Stimulated activated CD8-positive, alpha-beta memory T cell treated with anti-CD3 and anti-CD28 coated beads, Interleukin-4, amount 100 ng/mL, for 48 hours (primary cell): ENCODE results near the gene HUWE1.
"Not testable (repeated sequence)": the region's sequence is repeated elsewhere in the genome, so short reads cannot be mapped to it uniquely, and the experiment has no call there.

Experiments
- DNase-seq: peaks from one replicate; pipeline ENCODE4 v3.0.0-alpha.2; 2020

HUWE1 gene

DNA sequence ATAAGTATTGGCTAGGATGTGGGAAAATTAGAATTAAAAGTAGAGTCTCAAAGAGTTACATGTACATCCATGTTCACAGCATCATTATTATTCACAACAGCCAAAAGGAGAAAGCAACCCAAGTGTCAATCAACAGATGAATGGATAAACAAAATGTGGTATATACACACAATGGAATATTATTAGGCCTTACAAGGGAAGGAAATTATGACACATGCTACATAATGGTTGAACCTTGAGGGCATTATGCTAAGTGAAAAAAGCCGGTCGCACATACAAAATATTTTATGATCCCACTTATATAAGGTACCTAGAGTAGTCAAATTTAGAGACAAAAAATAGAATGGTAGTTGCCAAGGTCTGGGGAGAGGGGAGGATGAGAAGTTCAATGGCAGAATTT, 80.1 kb downstream of the HUWE1 start:
- DNase-seq, result no peak

DNA sequence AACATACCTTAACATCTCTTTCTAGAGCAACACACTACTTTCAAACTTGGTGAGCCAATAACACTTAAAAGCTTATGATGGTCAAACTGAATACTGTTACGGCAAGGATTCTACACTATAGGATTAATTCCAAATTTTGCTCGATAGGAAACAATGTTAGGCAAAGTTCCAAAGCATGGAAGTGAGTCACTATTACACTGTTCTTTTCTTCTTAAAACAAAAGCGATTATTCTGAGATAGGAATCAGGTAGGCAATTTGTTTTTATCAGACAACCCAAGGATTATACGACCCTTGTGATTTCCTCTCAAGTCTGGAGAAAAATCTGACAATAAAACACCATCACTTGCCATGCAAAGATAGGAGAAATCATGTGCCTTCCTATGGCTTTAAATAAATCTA, 81.5 kb downstream of the HUWE1 start:
- no peak for DNase-seq

DNA sequence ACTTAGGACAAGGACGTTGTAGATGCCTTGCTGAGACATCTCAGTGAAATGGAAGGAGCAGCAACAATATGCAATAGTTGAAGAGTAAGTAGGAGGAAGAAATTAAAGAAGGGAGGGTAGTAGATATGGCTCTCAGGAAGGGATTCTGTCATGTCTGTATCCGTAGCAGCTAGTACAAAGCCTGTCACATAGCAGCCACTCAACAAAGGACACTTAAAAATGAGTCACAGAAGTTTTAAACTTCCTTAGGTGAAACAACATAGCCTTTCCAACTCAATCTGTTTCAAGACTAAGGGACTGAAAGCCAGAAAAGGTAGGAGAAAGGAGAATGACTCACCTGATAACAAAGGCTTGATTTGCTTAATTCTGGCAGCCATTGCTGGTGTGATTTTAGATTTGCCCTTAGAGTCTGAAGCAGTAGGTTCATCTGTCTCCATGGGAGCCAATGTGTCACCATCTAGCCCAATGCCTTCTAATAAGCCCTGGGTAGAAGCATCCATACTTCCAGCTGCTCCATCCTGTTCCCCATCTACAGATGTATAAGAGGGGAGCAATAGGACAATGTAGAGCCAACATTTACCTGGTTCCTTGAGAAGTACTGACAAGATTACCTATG, 86.6 kb downstream of the HUWE1 start:
- DNase-seq, result no peak

DNA sequence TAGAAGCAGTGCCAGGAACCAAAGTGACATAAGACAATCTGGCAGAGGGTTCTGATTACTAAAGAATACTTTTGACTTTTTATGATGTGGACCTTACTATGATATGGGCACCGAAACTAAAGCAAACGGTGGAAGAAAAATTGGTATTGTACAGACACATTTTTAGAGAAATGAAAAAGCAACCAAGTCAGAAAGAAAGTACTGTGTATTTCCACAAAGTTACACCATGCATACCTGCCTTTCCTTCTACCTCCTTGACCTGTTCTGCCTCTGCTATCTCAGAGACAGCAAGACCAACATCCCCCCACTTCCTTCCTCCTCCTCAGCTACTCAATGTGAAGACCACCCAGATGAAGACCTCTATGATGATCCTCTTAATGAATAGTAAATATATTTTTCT, 88.3 kb downstream of the HUWE1 start:
- DNase-seq, result no peak

DNA sequence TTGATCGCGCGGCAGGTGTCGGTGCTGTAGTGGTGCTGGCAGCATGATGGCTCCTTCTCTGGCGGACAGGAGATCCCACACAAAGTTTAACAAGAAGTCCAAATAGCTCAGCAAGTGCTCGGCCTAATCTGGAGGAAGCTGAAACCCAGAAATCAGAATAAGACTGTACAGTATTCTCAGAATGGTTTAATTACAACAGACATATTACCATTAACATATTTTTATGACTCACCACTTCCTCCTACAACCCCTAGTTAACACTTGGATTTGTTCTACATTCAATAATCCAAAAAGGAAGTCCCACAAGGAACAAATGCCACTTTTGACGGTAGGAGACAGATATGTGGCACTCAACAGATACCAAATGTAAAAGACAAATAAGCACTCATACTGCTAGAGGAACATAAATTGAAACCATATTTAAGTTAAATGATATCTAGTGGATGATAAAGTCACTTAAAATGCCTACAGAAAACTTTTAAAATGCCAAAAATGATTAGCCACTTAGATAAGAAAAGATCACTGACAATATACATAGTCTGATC, 91.2 kb downstream of the HUWE1 start:
- no peak for DNase-seq

DNA sequence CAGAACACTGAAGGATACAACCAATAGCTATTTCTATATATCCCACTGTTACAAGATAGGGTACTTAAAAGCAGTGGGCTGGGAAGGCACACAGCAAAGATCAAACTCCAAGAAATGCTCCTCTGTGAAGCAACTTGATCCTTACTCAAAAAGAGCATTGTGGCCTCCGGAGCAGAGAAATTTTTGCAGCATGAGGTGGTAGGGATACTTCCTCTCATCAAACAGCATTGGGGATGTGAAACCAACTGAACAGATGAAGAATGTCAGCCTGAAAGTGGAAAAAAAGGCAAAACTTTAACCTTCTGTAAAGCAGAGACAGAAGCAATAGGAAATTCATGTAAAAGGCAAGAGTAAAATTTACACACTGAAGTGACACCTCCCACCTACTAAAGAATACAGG, 92.2 kb downstream of the HUWE1 start:
- no peak for DNase-seq

DNA sequence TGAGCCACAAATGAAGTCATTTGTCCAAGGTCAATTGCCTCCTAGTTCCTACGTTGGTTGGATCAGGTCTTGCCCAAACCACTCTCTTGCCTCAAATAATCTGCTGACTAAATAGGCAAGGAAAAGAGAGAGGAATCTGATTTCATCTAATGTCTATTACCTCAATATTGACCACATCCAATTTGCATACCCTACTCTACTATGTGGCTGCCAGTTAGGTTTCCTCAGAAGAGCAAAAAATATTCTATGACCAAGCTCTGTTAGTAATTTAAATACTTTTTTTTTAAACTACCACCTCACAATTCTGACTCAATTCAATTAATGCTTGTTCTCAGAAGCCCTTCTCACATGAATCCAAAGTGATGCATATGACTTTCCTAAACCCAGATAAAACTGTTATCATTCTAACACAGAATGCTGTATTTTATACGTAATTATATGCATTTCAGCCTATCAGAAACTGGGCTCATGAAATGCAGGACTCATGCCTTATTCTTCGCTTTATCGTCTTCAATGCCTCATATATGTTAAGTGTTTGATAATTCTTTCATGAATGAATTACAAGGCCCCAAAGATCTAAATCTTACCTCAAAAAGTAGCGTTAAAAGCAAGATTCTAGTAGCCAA, 98.6 kb downstream of the HUWE1 start:
- DNase-seq, result no peak

DNA sequence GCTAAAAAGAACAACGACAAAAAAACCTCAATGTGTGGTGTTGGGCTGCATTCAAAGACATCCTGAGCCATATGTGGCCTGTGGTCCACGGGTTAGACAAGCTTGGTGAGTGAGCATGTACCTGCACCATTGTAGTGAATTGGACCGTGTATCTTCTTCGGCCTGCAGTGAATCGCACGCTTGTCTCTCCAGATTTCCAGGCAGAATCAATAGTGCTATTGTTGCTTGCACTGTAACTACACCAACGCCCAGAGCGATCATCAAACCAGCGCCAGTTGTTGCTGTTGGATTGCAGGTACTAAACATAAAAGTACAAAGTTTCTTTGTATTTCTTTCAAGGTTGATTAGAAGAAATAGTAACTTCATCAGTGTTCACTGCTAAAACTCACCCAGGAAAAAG, 101.6 kb downstream of the HUWE1 start:
- DNase-seq, result no peak

DNA sequence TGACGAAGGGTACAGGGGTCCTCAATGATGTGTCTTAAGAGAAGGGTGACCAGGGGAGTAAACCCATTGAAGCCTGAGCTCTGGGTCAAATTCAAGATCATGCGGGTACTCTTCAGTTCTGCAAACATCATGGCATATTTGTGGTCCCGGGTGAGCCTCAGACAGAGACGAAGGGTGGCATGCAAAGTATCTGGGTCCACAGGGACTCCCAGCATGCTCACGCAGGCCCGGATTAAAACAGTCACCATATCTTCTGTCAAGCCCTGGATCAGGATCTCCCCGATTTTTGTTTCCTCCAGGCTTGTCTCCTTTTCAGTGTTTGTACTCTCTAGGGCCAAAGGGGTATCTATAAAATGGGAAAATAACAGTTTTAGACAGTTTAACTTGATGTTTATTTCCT, 102.9 kb downstream of the HUWE1 start:
- DNase-seq, result no peak

DNA sequence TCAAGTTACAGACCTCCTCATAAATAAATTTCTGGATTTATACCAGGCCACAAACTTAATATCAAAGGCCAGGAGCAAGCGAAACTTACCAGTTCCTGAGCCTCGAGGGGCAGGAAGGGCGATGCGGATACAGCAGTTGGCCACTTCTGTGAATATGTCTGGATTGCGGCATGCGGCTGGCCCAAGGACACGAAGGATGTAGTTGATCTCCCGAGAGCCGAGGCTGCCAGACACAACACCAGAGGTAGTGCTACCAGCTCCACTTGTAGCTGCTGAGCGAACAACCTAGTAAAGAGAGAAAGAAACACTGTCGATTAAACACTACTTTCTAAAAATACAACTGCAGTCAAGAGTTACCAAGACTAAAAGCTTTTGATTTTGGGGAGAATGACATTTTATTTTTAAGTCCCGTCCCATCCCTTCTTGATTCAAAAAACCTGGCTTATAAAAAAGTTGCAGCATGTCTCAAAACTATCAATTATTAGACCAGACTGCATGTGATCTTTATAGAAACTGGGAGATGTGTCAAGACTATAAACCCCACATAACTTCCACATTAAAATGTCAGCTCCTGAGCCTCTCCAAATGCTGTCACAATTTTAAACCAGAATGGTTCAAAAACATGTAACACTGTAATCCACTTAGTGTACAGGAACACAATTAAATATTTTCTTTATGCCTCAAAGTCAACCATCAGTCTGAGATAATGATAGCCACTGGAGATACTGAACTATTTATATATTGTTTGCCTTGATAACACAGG, 105.6 kb downstream of the HUWE1 start:
- no peak for DNase-seq

DNA sequence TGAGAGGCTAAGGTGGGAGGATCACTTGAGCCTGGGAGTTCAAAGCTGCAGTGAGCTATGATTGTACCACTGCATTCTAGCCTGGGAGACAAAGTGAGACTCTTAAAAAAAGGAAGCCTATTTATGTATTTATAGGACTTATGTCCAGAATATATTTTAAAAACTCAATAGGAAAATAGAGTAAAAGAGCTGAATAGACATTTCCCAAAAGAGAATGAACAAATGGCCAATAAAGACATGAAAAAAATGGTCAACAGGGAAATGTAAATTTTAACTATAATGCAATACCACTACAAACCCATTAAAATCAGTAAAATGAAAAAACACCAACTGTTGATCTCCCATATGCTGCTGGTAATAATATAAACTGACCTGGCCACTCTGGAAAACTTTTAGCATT, 115.0 kb downstream of the HUWE1 start:
- no peak for DNase-seq

DNA sequence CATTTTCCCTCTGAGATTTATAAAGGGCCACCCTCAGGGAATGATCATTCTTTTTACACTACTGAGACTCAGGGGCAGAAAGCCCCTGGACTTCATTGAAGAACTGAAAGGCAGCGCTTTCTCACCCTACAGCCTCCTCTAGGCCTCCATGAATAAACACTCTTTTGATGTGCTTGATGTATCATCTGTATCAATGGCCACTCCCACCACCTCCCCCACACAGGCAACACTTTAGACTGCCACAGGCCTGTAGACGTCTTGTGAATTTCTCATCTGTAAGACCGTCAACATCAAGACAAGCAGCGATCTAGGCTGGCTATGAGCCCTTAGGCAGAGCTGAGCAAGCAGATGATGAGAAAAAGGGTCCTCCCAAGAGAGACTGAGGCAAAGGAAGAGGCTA, 123.2 kb downstream of the HUWE1 start:
- DNase-seq, result no peak

DNA sequence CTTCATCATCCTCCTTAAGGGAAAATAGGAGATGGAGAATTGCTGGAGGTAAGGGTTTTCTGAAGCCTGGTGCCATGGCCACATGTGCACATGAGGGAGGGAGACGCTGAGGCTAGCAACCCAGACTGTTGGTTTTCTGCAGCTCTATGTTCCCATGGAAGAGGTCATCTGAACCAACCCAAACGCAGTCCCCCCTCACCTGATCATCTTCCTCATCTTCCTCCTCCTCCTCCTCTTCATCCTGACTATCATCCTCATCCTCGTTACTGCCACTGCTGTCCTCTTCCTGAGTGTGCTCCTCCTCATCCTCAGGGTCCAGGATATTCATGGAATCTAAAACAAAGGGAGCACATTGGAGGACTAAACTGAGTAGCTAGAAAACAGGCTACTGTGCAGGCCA, 124.6 kb downstream of the HUWE1 start:
- DNase-seq, result no peak

DNA sequence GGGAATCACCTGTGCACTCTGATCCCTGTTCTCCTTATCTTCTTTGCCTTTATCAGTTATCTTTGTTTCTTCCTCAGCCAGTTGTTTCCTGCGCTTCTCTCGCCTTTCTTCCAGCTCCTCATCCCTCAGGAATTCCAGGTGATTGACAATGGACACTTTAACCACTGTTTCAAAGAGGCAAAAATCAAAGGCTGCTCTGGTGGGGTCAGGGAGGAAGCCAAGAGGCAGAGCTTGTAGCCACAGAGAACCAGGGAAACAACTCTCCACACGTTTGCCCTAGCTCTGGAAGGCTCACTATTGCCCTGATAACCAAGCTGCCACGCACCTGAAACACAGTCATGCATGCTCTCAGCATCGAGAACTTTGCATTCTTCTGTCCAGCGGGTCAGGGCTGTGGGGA, 127.9 kb downstream of the HUWE1 start:
- no peak for DNase-seq

DNA sequence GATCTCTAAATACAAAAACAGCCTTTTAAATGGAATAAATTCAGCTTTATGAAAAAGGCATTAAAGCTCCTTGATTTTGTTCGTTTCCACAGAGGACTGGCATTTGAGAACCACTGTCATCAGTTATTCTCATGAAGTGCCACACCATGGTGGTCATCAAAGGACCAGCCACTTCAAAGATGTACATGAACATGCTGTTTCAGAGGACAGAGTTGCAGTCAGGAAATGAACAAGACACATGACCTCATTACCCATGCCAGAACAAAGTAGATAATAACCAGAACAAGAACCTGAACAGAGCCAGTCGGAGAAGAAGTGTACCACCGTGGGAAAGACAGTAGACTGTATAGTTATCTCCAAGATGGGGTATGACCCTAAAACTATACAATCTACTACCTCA, 129.7 kb downstream of the HUWE1 start:
- no peak for DNase-seq

DNA sequence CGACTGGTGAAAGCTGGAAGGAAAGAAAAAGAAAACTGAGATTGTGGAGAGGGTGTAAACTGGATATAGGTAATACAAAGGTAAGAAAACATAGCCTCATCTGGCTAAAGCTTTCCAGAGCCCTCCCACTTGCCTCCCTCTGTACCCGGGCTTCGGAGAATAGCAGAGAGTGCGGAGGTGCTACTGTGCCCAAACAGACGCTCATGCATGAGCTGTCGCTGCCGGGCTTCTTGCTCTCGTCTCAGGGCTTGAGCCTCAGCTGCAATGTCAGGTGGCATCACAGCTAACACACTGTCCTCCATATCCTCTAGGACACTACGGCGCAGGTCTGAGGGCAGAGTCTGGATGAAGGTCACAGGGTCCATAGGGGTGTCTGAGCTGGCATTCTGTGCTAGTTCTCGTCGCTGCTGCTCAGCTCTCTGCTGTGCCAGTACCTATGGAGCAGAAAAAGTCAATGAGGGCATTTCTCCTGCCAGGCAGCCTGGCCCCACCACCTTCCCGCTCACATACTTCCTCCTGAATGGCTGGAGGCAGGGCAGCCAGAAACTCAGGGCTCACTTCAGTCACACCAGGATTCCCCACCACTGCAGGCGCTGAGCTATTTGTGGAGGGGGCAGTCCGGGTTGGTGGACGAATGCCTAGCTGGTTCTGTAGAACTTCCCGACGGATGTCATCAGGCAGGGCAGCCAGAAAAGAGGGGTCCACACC, 135.6 kb downstream of the HUWE1 start:
- no peak for DNase-seq

DNA sequence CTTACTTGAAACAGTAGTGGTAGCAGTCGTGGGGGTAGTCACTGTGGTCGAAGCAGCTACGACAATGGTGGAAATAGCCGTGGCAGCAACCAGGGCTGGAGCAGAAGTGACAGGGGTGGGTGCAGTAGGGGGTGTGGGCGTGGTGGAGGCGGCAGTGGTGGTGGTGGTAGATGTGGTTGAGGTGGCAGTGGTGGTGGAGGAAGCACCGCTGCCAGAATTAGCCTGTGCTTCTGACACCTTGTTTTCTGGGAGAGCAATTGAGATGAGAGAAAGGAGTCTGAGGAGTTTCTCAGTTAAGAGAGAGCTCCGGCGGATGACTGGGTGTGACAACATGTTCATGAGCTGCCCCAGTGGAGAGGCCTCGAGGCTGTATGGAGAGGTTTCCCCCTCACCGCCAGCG, 138.9 kb downstream of the HUWE1 start:
- no peak for DNase-seq

DNA sequence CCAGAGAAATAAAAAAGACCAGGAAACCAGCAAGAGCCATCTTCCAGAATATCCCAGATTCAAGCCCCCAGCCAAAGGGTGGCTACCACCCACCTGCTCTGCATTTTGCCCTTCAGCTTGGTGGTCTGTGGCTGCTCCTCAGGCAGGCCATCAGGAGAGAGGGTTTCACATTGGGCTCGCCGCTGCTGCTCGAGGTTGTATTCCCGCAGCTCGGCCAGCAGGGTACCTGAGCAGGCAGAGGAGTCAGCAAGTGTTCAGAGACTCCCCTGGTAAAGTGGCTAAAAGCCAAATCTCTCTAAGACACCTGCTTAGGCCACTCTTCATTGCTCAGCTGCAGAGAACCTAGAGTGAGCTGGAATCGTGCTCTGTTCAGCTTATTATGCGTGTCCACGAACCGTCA, 141.6 kb downstream of the HUWE1 start:
- no peak for DNase-seq

DNA sequence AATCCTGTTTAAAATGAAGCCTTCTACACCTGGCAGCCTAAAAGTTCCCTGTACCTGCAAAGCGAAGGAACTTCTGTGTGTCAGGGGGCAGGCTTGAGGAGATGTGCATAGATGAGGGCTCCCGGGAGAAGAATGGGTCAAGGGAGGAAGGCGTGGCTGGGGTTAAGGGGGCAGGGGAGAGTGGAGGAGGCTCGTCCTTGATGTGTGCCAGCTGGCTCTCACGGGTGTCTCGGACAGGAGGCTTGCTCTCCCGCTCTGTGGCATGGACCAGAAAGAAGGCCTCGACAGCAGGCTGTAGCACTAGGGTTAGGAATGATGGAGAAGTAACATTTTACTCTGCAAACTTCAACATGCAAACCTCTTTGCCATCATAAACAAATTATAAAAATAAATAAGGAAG, 147.7 kb downstream of the HUWE1 start:
- DNase-seq, result no peak

DNA sequence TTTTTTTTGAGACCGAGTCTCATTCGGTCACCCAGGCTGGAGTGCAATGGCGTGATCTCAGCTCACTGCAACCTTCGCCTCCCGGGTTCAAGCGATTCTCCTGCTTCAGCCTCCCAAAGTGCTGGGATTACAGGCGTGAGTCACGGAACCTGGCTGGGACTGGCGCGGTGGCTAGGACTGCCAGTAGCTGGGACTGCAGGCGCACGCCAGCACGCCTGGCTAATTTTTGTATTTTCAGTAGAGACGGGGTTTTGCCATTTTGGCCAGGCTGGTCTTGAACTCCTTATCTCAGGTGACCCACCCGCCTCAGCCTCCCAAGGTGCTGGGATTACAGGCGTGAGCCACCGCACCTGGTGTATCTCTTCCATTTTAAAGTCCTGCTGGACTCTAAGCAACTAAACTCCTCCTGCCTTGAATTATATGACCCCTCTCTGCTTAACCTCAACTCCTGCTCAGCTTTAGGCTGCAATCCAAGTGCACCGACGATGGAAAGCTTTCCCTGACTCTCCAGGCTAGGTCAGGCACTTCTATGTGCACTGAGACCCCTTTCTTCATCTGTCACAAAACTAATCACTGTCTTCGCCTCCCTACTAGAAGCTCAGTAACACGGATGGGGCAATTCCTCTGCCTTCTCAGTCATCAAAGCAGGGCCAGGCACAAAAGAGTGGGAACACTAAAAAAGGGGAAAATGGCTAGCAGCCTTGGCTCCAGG, 155.1 kb downstream of the HUWE1 start:
- not testable (repeated sequence) for DNase-seq

DNA sequence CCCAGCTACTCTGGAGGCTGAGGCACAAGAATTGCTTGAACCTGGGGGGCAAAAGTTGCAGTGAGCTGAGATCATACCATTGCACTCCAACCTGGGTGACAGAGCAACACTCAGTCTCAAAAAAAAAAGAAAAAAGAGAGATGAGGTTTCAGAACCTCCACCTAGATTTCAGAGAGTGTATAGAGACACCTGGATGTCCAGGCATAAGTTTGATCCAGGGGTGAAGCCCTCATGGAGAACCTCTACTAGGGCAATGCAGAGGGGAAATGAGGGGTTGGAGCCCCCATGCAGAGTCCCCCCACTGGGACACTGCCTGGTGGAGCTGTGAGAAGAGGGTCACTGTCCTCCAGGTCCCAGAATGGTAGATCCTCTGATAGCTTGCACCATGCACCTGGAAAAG, 159.5 kb downstream of the HUWE1 start:
- no peak for DNase-seq

DNA sequence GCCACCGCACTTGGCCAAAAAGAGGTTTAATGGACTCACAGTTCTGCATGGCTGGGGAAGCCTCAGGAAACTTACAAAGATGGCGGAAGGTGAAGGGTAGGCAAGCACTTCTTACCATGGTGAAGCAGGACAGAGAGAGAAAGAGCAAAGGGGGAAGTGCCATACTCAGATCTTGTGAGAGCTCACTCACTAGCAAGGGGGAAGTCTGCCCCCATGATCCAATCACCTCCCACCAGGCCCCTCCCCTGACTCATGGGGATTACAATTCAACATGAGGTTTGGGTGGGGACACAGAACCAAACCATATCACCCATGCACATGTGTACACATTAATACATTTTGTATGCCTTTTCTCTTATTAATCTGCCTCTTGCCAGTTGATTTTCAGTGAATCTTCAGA, 175.2 kb downstream of the HUWE1 start:
- DNase-seq, result no peak

DNA sequence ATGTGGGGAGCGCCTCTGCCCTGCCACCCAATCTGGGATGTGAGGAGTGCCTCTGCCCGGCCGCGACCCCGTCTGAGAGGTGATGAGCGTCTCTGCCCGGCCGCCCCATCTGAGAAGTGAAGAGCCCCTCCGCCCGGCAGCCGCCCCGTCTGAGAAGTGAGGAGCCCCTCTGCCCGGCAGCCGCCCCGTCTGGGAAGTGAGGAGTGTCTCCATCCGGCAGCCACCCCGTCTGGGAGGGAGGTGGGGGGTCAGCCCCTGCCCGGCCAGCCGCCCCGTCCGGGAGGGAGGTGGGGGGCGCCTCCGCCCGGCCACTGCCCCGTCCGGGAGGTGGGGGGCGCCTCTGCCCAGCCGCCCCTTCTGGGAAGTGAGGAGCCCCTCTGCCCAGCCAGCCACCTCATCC, 182.5 kb downstream of the HUWE1 start:
- not testable (repeated sequence) for DNase-seq
